GM12891 (cell line): ENCODE measurements around the gene SIL1.

Source experiments
- PAX5 ChIP-seq: IDR thresholded peaks from 2 replicates; pipeline ENCODE4 v1.6.1; 2011; ENCODE audit warnings: low read length, moderate library complexity, mild to moderate bottlenecking; ENCODE audit not compliant: insufficient read depth, severe bottlenecking
- POLR2A ChIP-seq: IDR thresholded peaks from 2 replicates; pipeline ENCODE4 v1.6.1; 2011; ENCODE audit warnings: low read depth, low read length, control low read depth
- POLR2AphosphoS5 ChIP-seq: IDR thresholded peaks from 2 replicates; pipeline ENCODE4 v1.6.1; 2011; ENCODE audit warnings: low read depth, low read length, control low read depth
- TAF1 ChIP-seq: IDR thresholded peaks from 2 replicates; pipeline ENCODE4 v1.6.1; 2011; ENCODE audit warnings: low read depth, low read length, control low read depth

GRCh38 chr5:138964647-138965201 is 233.4 kb downstream of the SIL1 start:
- no peak for TF ChIP-seq POLR2AphosphoS5
- TF ChIP-seq POLR2A = no peak
- no peak for TF ChIP-seq TAF1
- no peak for TF ChIP-seq PAX5
